Large intestine (tissue), 3 donors: Measurements from ENCODE around the gene PRAC1. TPM values are rescaled to one million over a fixed set of nuclear protein-coding genes. Genes with fewer than 3 reads are reported as not detected.

Source experiments
- DNase-seq, 2 donors: peaks; one replicate each; pipeline versions ENCODE4 v3.0.0 to v3.0.0-alpha.2; 2013
- H3K27ac ChIP-seq: one replicate; pipeline ENCODE4 v1.5.1; 2013; ENCODE audit warnings: low read length
- H3K27me3 ChIP-seq: 2 replicates; pipeline ENCODE4 v1.6.1; 2013; ENCODE audit warnings: low read length; ENCODE audit not compliant: control insufficient read depth, insufficient read depth
- H3K36me3 ChIP-seq: 2 replicates; pipeline ENCODE4 v1.6.1; 2013; ENCODE audit warnings: low read length; ENCODE audit not compliant: control insufficient read depth, insufficient read depth
- H3K4me1 ChIP-seq: one replicate; pipeline ENCODE4 v1.6.1; 2013; ENCODE audit warnings: low read length; ENCODE audit not compliant: control insufficient read depth, insufficient read depth
- H3K4me3 ChIP-seq: one replicate; pipeline ENCODE4 v1.5.1; 2013; ENCODE audit warnings: low read length
- H3K9me3 ChIP-seq: one replicate; pipeline ENCODE4 v1.6.1; 2013; ENCODE audit warnings: mild to moderate bottlenecking, low read depth, low read length, moderate library complexity; ENCODE audit not compliant: control insufficient read depth
- WGBS: methylation state at CpG from one replicate; pipeline ENCODE4 v1.1.5; 2013; ENCODE audit warnings: low lambda C conversion rate; ENCODE audit not compliant: insufficient coverage; 5-methylcytosine and 5-hydroxymethylcytosine counted together
- polyA plus RNA-seq: library from polyadenylated mRNA; unstranded; fragments of 120-200 nt; gene quantifications from one replicate; pipeline ENCODE4 v1.2.1, GENCODE V29; 2013

PRAC1 gene
- polyA plus RNA-seq, 1 donor = not detected

GRCh38 chr17:48746916-48747444, 24.7 kb upstream of the PRAC1 start:
- no CpG with 5 or more reads among the region's 21 CpGs for WGBS
- Histone ChIP-seq H3K27me3 (peaks cover 95% of the 10 kb centered on the region), H3K36me3 (no peaks in the 10 kb centered on the region), H3K4me3 (no peak overlapping the region), H3K9me3 (peaks cover 8% of the 10 kb centered on the region), H3K27ac (no peak overlapping the region), H3K4me1 (no peaks in the 10 kb centered on the region)
- DNase-seq = no peak

GRCh38 chr17:48745381-48746275, 23.3 kb upstream of the PRAC1 start:
- Histone ChIP-seq H3K27ac (no peak overlapping the region), H3K4me3 (no peak overlapping the region), H3K36me3 (no peaks in the 10 kb centered on the region), H3K27me3 (peaks cover 95% of the 10 kb centered on the region), H3K9me3 (peaks cover 8% of the 10 kb centered on the region), H3K4me1 (no peaks in the 10 kb centered on the region)
- DNase-seq = no peak
- WGBS = no CpG with 5 or more reads among the region's 12 CpGs

- DNase-seq = no peak
- Histone ChIP-seq H3K9me3 (no peaks in the 10 kb centered on the region), H3K27ac (no peak overlapping the region), H3K4me3 (no peak overlapping the region), H3K36me3 (no peaks in the 10 kb centered on the region), H3K27me3 (peaks cover 99% of the 10 kb centered on the region), H3K4me1 (no peaks in the 10 kb centered on the region)
Measured at GRCh38 chr17:48740537-48740936, 18.2 kb upstream of the PRAC1 start.

- 17% methylated on average over 1 of the region's 37 CpGs for WGBS
- no peak for DNase-seq
- Histone ChIP-seq H3K4me1 (no peaks in the 10 kb centered on the region), H3K9me3 (peaks cover 2% of the 10 kb centered on the region), H3K27ac (no peak overlapping the region), H3K4me3 (no peak overlapping the region), H3K36me3 (no peaks in the 10 kb centered on the region), H3K27me3 (peaks cover 99% of the 10 kb centered on the region)
Measured at GRCh38 chr17:48738803-48739526, 16.6 kb upstream of the PRAC1 start.

GRCh38 chr17:48738424-48738802, 16.1 kb upstream of the PRAC1 start:
- no CpG with 5 or more reads among the region's 11 CpGs for WGBS
- H3K36me3 ChIP-seq = no peaks in the 10 kb centered on the region
- DNase-seq = no peak
- H3K9me3 ChIP-seq = peaks cover 2% of the 10 kb centered on the region
- H3K4me1 ChIP-seq = no peaks in the 10 kb centered on the region
- no peak overlapping the region for H3K4me3 ChIP-seq
- no peak overlapping the region for H3K27ac ChIP-seq
- H3K27me3 ChIP-seq = peaks cover 99% of the 10 kb centered on the region

DNA sequence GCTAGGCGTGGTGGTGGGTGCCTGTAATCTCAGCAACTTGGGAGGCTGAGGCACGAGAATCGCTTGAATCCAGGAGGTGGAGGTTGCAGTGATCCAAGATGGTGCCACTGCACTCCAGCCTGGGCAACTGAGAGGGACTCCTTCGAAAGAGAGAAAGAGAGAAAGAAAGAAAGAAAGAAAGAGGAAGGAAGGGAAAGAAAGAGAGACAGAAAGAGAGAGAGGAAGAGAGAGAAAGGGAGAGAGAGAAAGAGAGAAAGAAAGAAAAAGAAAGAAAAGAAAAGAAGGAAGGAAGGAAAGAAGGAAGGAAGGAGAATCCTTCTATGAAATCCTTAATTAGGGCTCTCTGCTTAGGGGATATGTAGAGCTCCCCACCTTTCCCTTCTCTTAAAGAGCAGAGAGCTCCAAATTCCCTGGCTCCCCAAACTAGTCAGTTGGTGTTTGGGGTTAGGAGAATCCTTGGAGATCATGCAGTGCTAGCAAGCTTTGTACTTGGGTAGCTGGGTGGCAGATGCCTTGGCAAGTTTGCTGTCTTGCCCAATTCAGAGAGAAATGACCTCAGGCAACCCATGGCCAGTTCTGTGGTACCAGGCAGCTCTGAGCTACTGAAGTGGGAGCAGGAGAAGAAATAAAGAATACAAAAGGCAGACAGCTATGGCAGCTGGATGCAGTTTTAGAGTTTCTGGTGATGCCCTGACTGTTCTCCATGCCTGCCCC, 15.2 kb upstream of the PRAC1 start:
- no peak for DNase-seq
- peaks cover 8% of the 10 kb centered on the region for H3K4me1 ChIP-seq
- H3K36me3 ChIP-seq = no peaks in the 10 kb centered on the region
- H3K27ac ChIP-seq = no peak overlapping the region
- 67% methylated on average over 1 of the region's 4 CpGs for WGBS
- H3K4me3 ChIP-seq = no peak overlapping the region
- peaks cover 8% of the 10 kb centered on the region for H3K9me3 ChIP-seq
- H3K27me3 ChIP-seq = peaks cover 99% of the 10 kb centered on the region

GRCh38 chr17:48735062-48735351, 12.7 kb upstream of the PRAC1 start:
- no CpG with 5 or more reads among the region's 7 CpGs for WGBS
- Histone ChIP-seq H3K27ac (no peak overlapping the region), H3K4me3 (no peak overlapping the region), H3K27me3 (peaks cover 100% of the 10 kb centered on the region), H3K9me3 (peaks cover 8% of the 10 kb centered on the region), H3K36me3 (no peaks in the 10 kb centered on the region), H3K4me1 (peaks cover 8% of the 10 kb centered on the region)
- DNase-seq = no peak

DNA sequence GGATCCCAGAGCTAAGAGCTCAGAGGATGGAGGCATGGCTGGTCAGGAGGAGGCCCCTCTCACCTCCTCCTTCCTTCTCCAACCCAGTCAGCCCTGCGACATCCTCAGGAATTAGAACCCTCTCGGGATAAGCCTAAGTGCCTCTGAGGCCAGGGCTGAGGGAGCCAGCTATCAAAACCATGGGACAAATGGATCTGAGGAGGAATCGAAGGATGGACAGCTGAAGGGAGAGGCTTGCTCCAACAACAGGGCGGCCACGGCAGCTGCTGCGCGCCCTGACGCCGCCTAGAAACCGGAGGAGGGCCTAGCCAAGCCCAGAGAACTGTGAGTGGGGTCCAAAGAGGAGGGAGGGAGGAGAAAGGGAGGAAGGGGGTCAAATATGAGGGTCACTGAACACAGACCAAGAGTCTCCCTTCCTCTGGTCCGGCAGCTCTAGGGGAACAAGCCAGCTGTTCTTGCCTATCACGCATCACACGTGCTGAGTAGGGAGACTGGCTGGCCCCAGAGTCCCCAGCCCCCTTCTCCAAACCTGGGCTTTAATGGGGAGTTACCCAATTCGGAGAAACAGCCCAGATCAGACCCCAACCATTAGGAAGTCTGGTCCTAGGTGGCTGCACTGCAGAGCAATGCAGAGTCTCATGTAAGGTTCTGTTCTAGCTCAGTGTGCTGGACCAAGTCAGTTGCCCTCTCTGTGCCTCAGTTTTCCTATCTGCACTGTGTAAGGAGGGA, 12.2 kb upstream of the PRAC1 start:
- H3K9me3 ChIP-seq = peaks cover 8% of the 10 kb centered on the region
- no peaks in the 10 kb centered on the region for H3K36me3 ChIP-seq
- H3K4me1 ChIP-seq = peaks cover 8% of the 10 kb centered on the region
- no CpG with 5 or more reads among the region's 14 CpGs for WGBS
- no peak overlapping the region for H3K4me3 ChIP-seq
- no peak overlapping the region for H3K27ac ChIP-seq
- H3K27me3 ChIP-seq = peaks cover 100% of the 10 kb centered on the region
- DNase-seq = no peak

DNA sequence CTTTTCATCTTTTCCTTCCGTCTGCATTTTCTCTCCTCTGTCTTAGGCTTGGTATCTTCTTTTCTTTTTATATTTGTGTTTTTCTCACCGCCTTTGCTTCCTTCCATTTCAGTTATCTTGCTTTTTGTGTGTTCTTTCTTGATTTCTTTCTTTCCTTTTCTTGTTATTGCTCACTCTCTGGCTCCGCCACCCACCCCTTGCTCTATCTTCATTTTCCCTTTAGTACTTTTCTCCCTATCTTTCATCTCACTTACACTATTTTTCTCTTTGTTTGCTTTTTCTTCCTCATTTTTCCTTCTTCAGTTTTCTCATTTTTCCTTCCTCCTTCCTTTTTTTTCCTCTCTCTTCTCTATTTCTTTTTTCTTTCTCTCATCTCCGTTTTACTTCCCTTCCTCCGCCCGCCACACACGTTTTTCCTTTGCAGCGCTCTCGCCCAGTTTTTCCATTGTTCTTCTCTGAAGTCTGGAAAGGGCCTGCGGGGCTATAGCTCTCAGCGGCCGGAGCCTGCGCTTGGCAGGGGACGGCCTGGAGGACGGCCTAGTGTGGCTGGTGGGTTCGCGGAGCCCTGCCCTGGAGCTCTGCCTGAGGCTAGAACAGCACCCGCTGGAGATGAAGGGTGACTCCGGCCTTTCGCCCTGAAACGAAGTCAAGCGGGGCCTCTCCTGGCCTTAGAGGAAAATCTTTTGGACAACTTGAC, 11.5 kb upstream of the PRAC1 start:
- Histone ChIP-seq H3K27ac (no peak overlapping the region), H3K36me3 (no peaks in the 10 kb centered on the region), H3K4me3 (no peak overlapping the region), H3K27me3 (peaks cover 100% of the 10 kb centered on the region), H3K9me3 (peaks cover 9% of the 10 kb centered on the region), H3K4me1 (peaks cover 14% of the 10 kb centered on the region)
- 11% methylated on average over 9 of the region's 22 CpGs for WGBS
- DNase-seq = no peak
